Activated B cell treated with CpG ODN at 0.5 μM for 24 hours (primary cell): ENCODE results near the gene HEG1. TPM values are rescaled to one million over a fixed set of nuclear protein-coding genes. Genes with fewer than 3 reads are reported as not detected.
A peak's percentile ranks its signal among the peaks of the same experiment; 100 is the strongest.

ENCODE experiments used
- ATAC-seq: fragments of 200-7000 bp; cut with Tn5 transposase; one replicate; pipeline ENCODE4 v1.10.0; 2021; ENCODE audit warnings: low read depth, mild to moderate bottlenecking, moderate library complexity
- CTCF ChIA-PET: fragments of 350-600 bp; sonication (Branson Sonifier 250); formaldehyde crosslinking; loops from one replicate; lab custom pipeline; 2021; ENCODE audit warnings: antibody characterized with exemption; lab: Charles Lee
- POLR2A ChIA-PET: fragments of 350-600 bp; sonication (Branson Sonifier 250); formaldehyde crosslinking; loops from one replicate; lab custom pipeline; 2021; ENCODE audit warnings: antibody characterized with exemption; lab: Charles Lee
- DNase-seq: peaks from one replicate; pipeline ENCODE4 v3.0.0; 2022
- H3K27ac Mint-ChIP-seq: one replicate; pipeline ENCODE4 v1.8.0; 2020; ENCODE audit warnings: mixed read lengths
- H3K27me3 Mint-ChIP-seq: one replicate; pipeline ENCODE4 v1.8.0; 2021; ENCODE audit warnings: mixed read lengths
- H3K36me3 Mint-ChIP-seq: one replicate; pipeline ENCODE4 v1.8.0; 2021; ENCODE audit warnings: low read depth, mixed read lengths
- H3K4me1 Mint-ChIP-seq: one replicate; pipeline ENCODE4 v1.8.0; 2021; ENCODE audit warnings: mixed read lengths
- H3K4me3 Mint-ChIP-seq: one replicate; pipeline ENCODE4 v1.8.0; 2020; ENCODE audit warnings: mild to moderate bottlenecking, mixed read lengths
- H3K9me3 Mint-ChIP-seq: one replicate; pipeline ENCODE4 v1.8.0; 2020; ENCODE audit warnings: mixed read lengths
- CTCF ChIP-seq: fragments of 200-600 bp; IDR thresholded peaks from one replicate; pipeline ENCODE4 v1.8.0; 2022; ENCODE audit warnings: antibody characterized with exemption, mild to moderate bottlenecking
- intact Hi-C: fragments of 100-400 bp; cut with micrococcal nuclease; formaldehyde crosslinking; loops from one replicate; pipeline ENCODE4 v1.15.1; 2024
- total RNA-seq: library from RNA; stranded (reverse); gene quantifications from 2 replicates; pipeline ENCODE4 v1.2.3, GENCODE V29; 2022

HEG1 gene
- total RNA-seq, 1 donor from 2014 or later, result 7.2 TPM

- no peaks in the 10 kb centered on the region for H3K9me3 Mint-ChIP-seq
- H3K27me3 Mint-ChIP-seq, result no peaks in the 10 kb centered on the region
- CTCF ChIA-PET, result no interaction called here
- H3K36me3 Mint-ChIP-seq, result peaks cover 4% of the 10 kb centered on the region
- peak overlapping the region; percentile 54 for H3K27ac Mint-ChIP-seq
- DNase-seq, result no peak
- no peak for TF ChIP-seq CTCF
- POLR2A ChIA-PET, result no interaction called here
- H3K4me3 Mint-ChIP-seq, result peak overlapping the region; percentile 86
- intact Hi-C loops, result loop anchor here (5.0 to 10.0 kb wide), 2 partner anchors 539 to 1469 kb away; partner anchors contain the start of gene HACD2
- H3K4me1 Mint-ChIP-seq, result peaks cover 39% of the 10 kb centered on the region
- ATAC-seq, result no peak
These were observed 2.5 kb downstream of the HEG1 start for GRCh38 chr3:125053304-125053699.

GRCh38 chr3:125052624-125053303, 3.0 kb downstream of the HEG1 start:
- H3K4me1 Mint-ChIP-seq, result peaks cover 39% of the 10 kb centered on the region
- H3K27ac Mint-ChIP-seq, result peak overlapping the region; percentile 62
- H3K9me3 Mint-ChIP-seq, result no peaks in the 10 kb centered on the region
- peak overlapping the region; percentile 50 for H3K4me3 Mint-ChIP-seq
- no peak for ATAC-seq
- no peak for TF ChIP-seq CTCF
- intact Hi-C loops, result loop anchor here (1.0 to 10.0 kb wide), 4 partner anchors 69 to 1468 kb away; partner anchors contain the start of genes HACD2 and ZNF148
- DNase-seq, result no peak
- no peaks in the 10 kb centered on the region for H3K27me3 Mint-ChIP-seq
- ChIA-PET CTCF (interaction anchor here (1.1 kb wide), 1 partner anchor 98 kb away, joined by 3 read pairs; no protein-coding TSS in a partner anchor), POLR2A (interaction anchor here (0.6 to 1.0 kb wide), 4 partner anchors 17 to 110 kb away, joined by 3 to 4 read pairs (median 4); no protein-coding TSS in a partner anchor)
- H3K36me3 Mint-ChIP-seq, result peaks cover 4% of the 10 kb centered on the region

GRCh38 chr3:125051715-125052581, 3.8 kb downstream of the HEG1 start:
- Mint-ChIP-seq H3K9me3 (no peaks in the 10 kb centered on the region), H3K4me1 (peaks cover 39% of the 10 kb centered on the region), H3K27ac (peak overlapping the region; percentile 62), H3K4me3 (peak overlapping the region; percentile 50), H3K27me3 (no peaks in the 10 kb centered on the region), H3K36me3 (peaks cover 4% of the 10 kb centered on the region)
- TF ChIP-seq CTCF, result no peak
- ATAC-seq, result peak; percentile 47
- CTCF ChIA-PET, result interaction anchor here (0.5 to 1.1 kb wide), 2 partner anchors 98 to 1325 kb away, joined by 3 read pairs; no protein-coding TSS in a partner anchor
- peak; percentile 28 for DNase-seq
- POLR2A ChIA-PET, result interaction anchor here (0.6 to 1.0 kb wide), 4 partner anchors 16 to 111 kb away, joined by 3 to 4 read pairs (median 4); no protein-coding TSS in a partner anchor
- intact Hi-C loops, result loop anchor here (1.0 to 10.0 kb wide), 4 partner anchors 69 to 1467 kb away; partner anchors contain the start of genes HACD2 and ZNF148

GRCh38 chr3:125051205-125051604, 4.6 kb downstream of the HEG1 start:
- H3K36me3 Mint-ChIP-seq, result peaks cover 4% of the 10 kb centered on the region
- no peaks in the 10 kb centered on the region for H3K27me3 Mint-ChIP-seq
- intact Hi-C loops, result loop anchor here (5.0 to 10.0 kb wide), 2 partner anchors 541 to 1466 kb away; partner anchors contain the start of gene HACD2
- CTCF ChIA-PET, result interaction anchor here (0.5 kb wide), 1 partner anchor 1324 kb away, joined by 3 read pairs; no protein-coding TSS in a partner anchor
- TF ChIP-seq CTCF, result no peak
- H3K4me1 Mint-ChIP-seq, result peaks cover 39% of the 10 kb centered on the region
- DNase-seq (no peak), ATAC-seq (no peak)
- POLR2A ChIA-PET, result no interaction called here
- no peak overlapping the region for H3K4me3 Mint-ChIP-seq
- no peaks in the 10 kb centered on the region for H3K9me3 Mint-ChIP-seq
- no peak overlapping the region for H3K27ac Mint-ChIP-seq
